ENCODE measurements around the gene HSPA12B.
A peak's percentile ranks its signal among the peaks of the same experiment; 100 is the strongest.

HSPA12B gene

DNA sequence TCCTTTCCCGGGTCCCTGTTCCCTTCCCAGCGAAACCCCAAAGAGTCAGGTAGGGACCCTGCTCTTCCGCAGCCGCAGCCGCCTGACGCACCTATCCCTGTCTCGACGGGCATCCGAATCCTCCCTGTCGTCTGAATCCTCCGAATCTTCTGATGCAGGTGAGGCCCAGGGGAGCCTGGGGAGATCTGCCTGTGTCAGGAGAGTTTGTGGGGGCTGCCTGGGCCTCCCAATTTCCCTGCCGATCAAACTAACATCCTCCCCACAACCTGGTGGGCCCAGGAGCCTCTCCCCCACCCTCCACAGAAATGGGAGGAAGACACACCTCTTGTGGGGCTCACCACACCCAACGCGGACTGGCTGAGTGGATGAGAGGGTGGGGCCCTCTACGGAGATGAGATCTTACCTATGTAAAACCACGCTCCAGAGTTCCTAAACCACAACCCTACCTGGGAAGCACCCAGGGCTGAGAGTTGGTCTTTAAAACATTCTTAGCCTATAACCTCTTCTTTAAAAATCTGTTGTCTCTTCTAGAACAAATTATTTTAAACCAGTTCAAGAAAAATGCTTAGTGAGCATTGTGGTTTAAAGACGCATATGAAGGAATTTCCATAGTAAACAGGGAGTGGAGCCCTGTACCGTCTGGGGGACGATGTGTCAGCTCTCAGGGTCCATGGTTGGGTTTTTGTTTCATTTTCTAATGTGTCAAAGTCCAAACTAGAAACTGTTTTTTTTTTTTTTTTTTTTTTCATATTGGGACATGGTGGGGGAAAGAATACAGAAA lies 65.3 kb downstream of the HSPA12B start:
- H3K9me2 ChIP-seq (ENCODE audit: low read depth, low read length), result no peaks in the 10 kb centered on the region
- 0 out of 2 replicates have a peak, but pooled peaks cover 6% of the 10 kb centered on the region for H3K79me2 ChIP-seq (ENCODE audit: insufficient read depth, low read length)
- no peak overlapping the region for H2AFZ ChIP-seq (ENCODE audit: low read length)
- H4K20me1 ChIP-seq (ENCODE audit: insufficient read depth, low read length), result no peaks in the 10 kb centered on the region
- H3K36me3 ChIP-seq (ENCODE audit: insufficient read depth, low read length), result peaks cover 29% of the 10 kb centered on the region
- H3K9me3 ChIP-seq (ENCODE audit: low read length), result no peaks in the 10 kb centered on the region
- TF ChIP-seq, protein P1, sequence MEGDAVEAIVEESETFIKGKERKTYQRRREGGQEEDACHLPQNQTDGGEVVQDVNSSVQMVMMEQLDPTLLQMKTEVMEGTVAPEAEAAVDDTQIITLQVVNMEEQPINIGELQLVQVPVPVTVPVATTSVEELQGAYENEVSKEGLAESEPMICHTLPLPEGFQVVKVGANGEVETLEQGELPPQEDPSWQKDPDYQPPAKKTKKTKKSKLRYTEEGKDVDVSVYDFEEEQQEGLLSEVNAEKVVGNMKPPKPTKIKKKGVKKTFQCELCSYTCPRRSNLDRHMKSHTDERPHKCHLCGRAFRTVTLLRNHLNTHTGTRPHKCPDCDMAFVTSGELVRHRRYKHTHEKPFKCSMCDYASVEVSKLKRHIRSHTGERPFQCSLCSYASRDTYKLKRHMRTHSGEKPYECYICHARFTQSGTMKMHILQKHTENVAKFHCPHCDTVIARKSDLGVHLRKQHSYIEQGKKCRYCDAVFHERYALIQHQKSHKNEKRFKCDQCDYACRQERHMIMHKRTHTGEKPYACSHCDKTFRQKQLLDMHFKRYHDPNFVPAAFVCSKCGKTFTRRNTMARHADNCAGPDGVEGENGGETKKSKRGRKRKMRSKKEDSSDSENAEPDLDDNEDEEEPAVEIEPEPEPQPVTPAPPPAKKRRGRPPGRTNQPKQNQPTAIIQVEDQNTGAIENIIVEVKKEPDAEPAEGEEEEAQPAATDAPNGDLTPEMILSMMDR (IDR thresholded peaks at IDR 0.05; ENCODE audit: low read length), result no peak
- TF ChIP-seq EZH2 (IDR thresholded peaks at IDR 0.05; ENCODE audit: borderline replicate concordance, low read length), result no peak
- H3K27ac ChIP-seq (ENCODE audit: low read depth, low read length, poor library complexity, severe bottlenecking), result peak overlapping the region; percentile 95
- peak overlapping the region; percentile 95 for H3K4me2 ChIP-seq (ENCODE audit: low read length)
- H3K4me3 ChIP-seq (ENCODE audit: low read depth, low read length, poor library complexity, severe bottlenecking), result peak overlapping the region; percentile 86
- peaks cover 44% of the 10 kb centered on the region for H3K4me1 ChIP-seq (ENCODE audit: insufficient read depth, low read length, severe bottlenecking)
- H3K9ac ChIP-seq (ENCODE audit: low read length), result peak overlapping the region; percentile 96
- no peaks in the 10 kb centered on the region for H3F3A ChIP-seq (ENCODE audit: insufficient read depth, low read length)
- no peaks in the 10 kb centered on the region for H3K27me3 ChIP-seq (ENCODE audit: insufficient read depth, low read length)

DNA sequence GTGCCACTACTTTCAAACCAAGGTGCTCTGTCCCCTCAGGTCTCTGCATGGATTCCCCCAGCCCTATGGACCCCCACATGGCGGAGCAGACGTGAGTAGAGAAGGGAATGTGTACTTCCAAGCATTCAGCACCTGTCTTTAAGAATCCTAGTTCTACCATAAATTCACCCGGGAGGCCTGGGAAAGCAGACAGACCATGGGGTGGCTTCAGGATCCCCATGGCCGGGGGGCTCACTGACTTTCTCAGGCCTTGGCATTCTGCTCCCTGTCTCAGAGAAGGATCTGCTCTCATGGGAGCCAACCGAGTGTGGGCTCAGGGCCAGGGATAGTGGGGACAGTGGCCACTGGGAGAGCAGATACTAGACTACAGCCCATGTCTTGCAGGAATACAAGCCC lies 65.9 kb downstream of the HSPA12B start:
- TF ChIP-seq EZH2 (IDR thresholded peaks at IDR 0.05; ENCODE audit: borderline replicate concordance, low read length), result no peak
- TF ChIP-seq, protein P1 (IDR thresholded peaks at IDR 0.05; ENCODE audit: low read length), result no peak
- H3K4me2 ChIP-seq (ENCODE audit: low read length), result peak overlapping the region; percentile 95
- no peak overlapping the region for H2AFZ ChIP-seq (ENCODE audit: low read length)
- H4K20me1 ChIP-seq (ENCODE audit: insufficient read depth, low read length), result no peaks in the 10 kb centered on the region
- H3K27me3 ChIP-seq (ENCODE audit: insufficient read depth, low read length), result no peaks in the 10 kb centered on the region
- H3K36me3 ChIP-seq (ENCODE audit: insufficient read depth, low read length), result peaks cover 35% of the 10 kb centered on the region
- H3K79me2 ChIP-seq (ENCODE audit: insufficient read depth, low read length), result 0 out of 2 replicates have a peak, but pooled peaks cover 6% of the 10 kb centered on the region
- H3K9ac ChIP-seq (ENCODE audit: low read length), result peak overlapping the region; percentile 96
- H3K4me1 ChIP-seq (ENCODE audit: insufficient read depth, low read length, severe bottlenecking), result peaks cover 44% of the 10 kb centered on the region
- H3F3A ChIP-seq (ENCODE audit: insufficient read depth, low read length), result no peaks in the 10 kb centered on the region
- no peaks in the 10 kb centered on the region for H3K9me3 ChIP-seq (ENCODE audit: low read length)
- H3K4me3 ChIP-seq (ENCODE audit: low read depth, low read length, poor library complexity, severe bottlenecking), result peak overlapping the region; percentile 86
- H3K9me2 ChIP-seq (ENCODE audit: low read depth, low read length), result no peaks in the 10 kb centered on the region
- peak overlapping the region; percentile 95 for H3K27ac ChIP-seq (ENCODE audit: low read depth, low read length, poor library complexity, severe bottlenecking)

DNA sequence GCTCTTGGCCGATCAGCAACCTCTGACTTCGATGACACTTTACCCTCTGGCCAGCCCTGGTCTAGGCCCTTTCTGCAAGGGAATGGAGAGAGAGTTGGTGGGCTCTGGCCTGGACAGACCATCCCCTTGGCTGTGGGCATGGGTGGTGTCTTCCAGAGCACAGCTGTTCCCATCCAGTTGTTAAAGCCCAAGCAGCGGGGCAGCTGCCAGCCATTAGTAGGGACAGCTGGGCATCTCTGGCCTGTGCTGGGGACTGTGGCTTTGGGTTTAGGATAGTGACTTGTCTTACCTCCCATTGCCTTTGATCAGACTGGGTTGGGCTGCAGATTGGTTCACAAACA lies 66.4 kb downstream of the HSPA12B start:
- Histone ChIP-seq H2AFZ (ENCODE audit: low read length) (no peak overlapping the region), H3K4me3 (ENCODE audit: low read depth, low read length, poor library complexity, severe bottlenecking) (peak overlapping the region; percentile 86), H3K9ac (ENCODE audit: low read length) (peak overlapping the region; percentile 96), H3K9me2 (ENCODE audit: low read depth, low read length) (no peaks in the 10 kb centered on the region), H3K4me1 (ENCODE audit: insufficient read depth, low read length, severe bottlenecking) (peaks cover 44% of the 10 kb centered on the region), H3K27me3 (ENCODE audit: insufficient read depth, low read length) (no peaks in the 10 kb centered on the region), H4K20me1 (ENCODE audit: insufficient read depth, low read length) (no peaks in the 10 kb centered on the region), H3F3A (ENCODE audit: insufficient read depth, low read length) (no peaks in the 10 kb centered on the region), H3K9me3 (ENCODE audit: low read length) (no peaks in the 10 kb centered on the region), H3K79me2 (ENCODE audit: insufficient read depth, low read length) (0 out of 2 replicates have a peak, but pooled peaks cover 6% of the 10 kb centered on the region), H3K27ac (ENCODE audit: low read depth, low read length, poor library complexity, severe bottlenecking) (peak overlapping the region; percentile 95), H3K4me2 (ENCODE audit: low read length) (peak overlapping the region; percentile 95), H3K36me3 (ENCODE audit: insufficient read depth, low read length) (peaks cover 40% of the 10 kb centered on the region)
- TF ChIP-seq, protein P1 (IDR thresholded peaks at IDR 0.05; ENCODE audit: low read length), result no peak
- TF ChIP-seq EZH2 (IDR thresholded peaks at IDR 0.05; ENCODE audit: borderline replicate concordance, low read length), result no peak
